Osteoblast (primary cell): ENCODE data around the gene LAMTOR3. TPM values are rescaled to one million over a fixed set of nuclear protein-coding genes. Genes with fewer than 3 reads are reported as not detected.
"Not testable (repeated sequence)": the region's sequence is repeated elsewhere in the genome, so short reads cannot be mapped to it uniquely, and the experiment has no call there.

Experiments used
- DNase-seq: peaks from one replicate; pipeline ENCODE4 v3.0.0; 2011; ENCODE audit warnings: low spot score, mixed read lengths; ENCODE audit not compliant: insufficient read length; ENCODE audit errors: missing footprints
- H2AFZ ChIP-seq: 2 replicates; pipeline ENCODE4 v1.6.0; 2011; ENCODE audit warnings: mild to moderate bottlenecking, low read length
- H3K27ac ChIP-seq: 2 replicates; pipeline ENCODE4 v1.5.1; 2011; ENCODE audit warnings: mild to moderate bottlenecking, low read depth, low read length, moderate library complexity
- H3K27me3 ChIP-seq: 2 replicates; pipeline ENCODE4 v1.6.0; 2012; ENCODE audit warnings: mild to moderate bottlenecking, control low read depth, inconsistent platforms, low read length, moderate library complexity; ENCODE audit not compliant: insufficient read depth
- H3K36me3 ChIP-seq: 2 replicates; pipeline ENCODE4 v1.5.1; 2011; ENCODE audit warnings: mild to moderate bottlenecking, low read length, control low read depth, moderate library complexity; ENCODE audit not compliant: insufficient read depth
- H3K4me1 ChIP-seq: 2 replicates; pipeline ENCODE4 v1.5.1; 2011; ENCODE audit warnings: mild to moderate bottlenecking, low read length, control low read depth, moderate library complexity; ENCODE audit not compliant: insufficient read depth
- H3K4me2 ChIP-seq: 2 replicates; pipeline ENCODE4 v1.6.0; 2011; ENCODE audit warnings: mild to moderate bottlenecking, low read length; ENCODE audit not compliant: insufficient read depth
- H3K4me3 ChIP-seq: fragments of 200-600 bp; sonication (generic); 3 replicates; pipeline ENCODE4 v1.5.1; 2012; ENCODE audit warnings: mild to moderate bottlenecking, low read length, inconsistent platforms; ENCODE audit not compliant: insufficient read depth
- H3K79me2 ChIP-seq: 2 replicates; pipeline ENCODE4 v1.6.0; 2012; ENCODE audit warnings: mild to moderate bottlenecking, low read length, control low read depth, inconsistent platforms; ENCODE audit not compliant: insufficient read depth
- H3K9me3 ChIP-seq: 2 replicates; pipeline ENCODE4 v1.5.1; 2011; ENCODE audit warnings: low read depth, low read length, control low read depth
- H4K20me1 ChIP-seq: 2 replicates; pipeline ENCODE4 v1.6.0; 2012; ENCODE audit warnings: mild to moderate bottlenecking, low read length, control low read depth; ENCODE audit not compliant: insufficient read depth
- total RNA-seq: library from RNA; depleted of rRNA; stranded (reverse); fragments of >200 nt; gene quantifications from 2 replicates; pipeline ENCODE4 v1.2.3, GENCODE V29; 2012
- TF ChIP-seq, protein P1 (sequence below): IDR thresholded peaks from 2 replicates; pipeline ENCODE4 v1.5.1; 2011; ENCODE audit warnings: mild to moderate bottlenecking, low read depth, low read length, moderate library complexity; ENCODE audit errors: extremely low read depth

LAMTOR3 gene
- total RNA-seq, 1 donor, result 42.0 TPM

- Histone ChIP-seq H3K27ac (no peak overlapping the region), H3K36me3 (no peaks in the 10 kb centered on the region), H4K20me1 (no peaks in the 10 kb centered on the region), H3K79me2 (no peaks in the 10 kb centered on the region), H2AFZ (no peak overlapping the region), H3K9me3 (no peaks in the 10 kb centered on the region), H3K4me3 (no peak overlapping the region), H3K4me1 (no peaks in the 10 kb centered on the region), H3K4me2 (no peak overlapping the region), H3K27me3 (no peaks in the 10 kb centered on the region)
- TF ChIP-seq, protein P1, sequence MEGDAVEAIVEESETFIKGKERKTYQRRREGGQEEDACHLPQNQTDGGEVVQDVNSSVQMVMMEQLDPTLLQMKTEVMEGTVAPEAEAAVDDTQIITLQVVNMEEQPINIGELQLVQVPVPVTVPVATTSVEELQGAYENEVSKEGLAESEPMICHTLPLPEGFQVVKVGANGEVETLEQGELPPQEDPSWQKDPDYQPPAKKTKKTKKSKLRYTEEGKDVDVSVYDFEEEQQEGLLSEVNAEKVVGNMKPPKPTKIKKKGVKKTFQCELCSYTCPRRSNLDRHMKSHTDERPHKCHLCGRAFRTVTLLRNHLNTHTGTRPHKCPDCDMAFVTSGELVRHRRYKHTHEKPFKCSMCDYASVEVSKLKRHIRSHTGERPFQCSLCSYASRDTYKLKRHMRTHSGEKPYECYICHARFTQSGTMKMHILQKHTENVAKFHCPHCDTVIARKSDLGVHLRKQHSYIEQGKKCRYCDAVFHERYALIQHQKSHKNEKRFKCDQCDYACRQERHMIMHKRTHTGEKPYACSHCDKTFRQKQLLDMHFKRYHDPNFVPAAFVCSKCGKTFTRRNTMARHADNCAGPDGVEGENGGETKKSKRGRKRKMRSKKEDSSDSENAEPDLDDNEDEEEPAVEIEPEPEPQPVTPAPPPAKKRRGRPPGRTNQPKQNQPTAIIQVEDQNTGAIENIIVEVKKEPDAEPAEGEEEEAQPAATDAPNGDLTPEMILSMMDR, result no peak
- no peak for DNase-seq
These were observed 61.5 kb downstream of the LAMTOR3 start for GRCh38 chr4:99832758-99833157.

DNA sequence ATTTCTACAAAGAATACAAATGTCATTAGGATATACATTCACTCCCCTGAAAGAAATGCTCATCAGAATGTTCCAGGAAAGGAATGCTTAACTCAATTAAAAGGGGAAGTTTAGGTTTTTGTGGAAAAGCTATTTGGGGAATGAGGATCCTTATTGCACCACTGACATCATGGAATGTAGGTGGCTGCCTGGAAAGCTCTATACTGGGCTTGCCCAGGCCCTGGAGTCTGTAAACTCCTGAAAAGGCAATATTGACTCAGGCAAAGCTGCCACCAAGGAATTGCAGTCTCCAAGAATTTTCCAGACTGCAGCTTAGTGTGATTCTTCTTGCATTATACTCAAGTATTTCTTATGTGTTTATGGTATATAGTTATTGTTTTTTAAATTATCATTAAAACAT is 61.9 kb downstream of the LAMTOR3 start:
- no peaks in the 10 kb centered on the region for H3K9me3 ChIP-seq
- H3K27me3 ChIP-seq, result no peaks in the 10 kb centered on the region
- TF ChIP-seq, protein P1, result no peak
- no peak overlapping the region for H2AFZ ChIP-seq
- H3K79me2 ChIP-seq, result no peaks in the 10 kb centered on the region
- no peak overlapping the region for H3K4me2 ChIP-seq
- H3K27ac ChIP-seq, result no peak overlapping the region
- no peak overlapping the region for H3K4me3 ChIP-seq
- no peaks in the 10 kb centered on the region for H4K20me1 ChIP-seq
- H3K4me1 ChIP-seq, result no peaks in the 10 kb centered on the region
- DNase-seq, result no peak
- H3K36me3 ChIP-seq, result no peaks in the 10 kb centered on the region

DNA sequence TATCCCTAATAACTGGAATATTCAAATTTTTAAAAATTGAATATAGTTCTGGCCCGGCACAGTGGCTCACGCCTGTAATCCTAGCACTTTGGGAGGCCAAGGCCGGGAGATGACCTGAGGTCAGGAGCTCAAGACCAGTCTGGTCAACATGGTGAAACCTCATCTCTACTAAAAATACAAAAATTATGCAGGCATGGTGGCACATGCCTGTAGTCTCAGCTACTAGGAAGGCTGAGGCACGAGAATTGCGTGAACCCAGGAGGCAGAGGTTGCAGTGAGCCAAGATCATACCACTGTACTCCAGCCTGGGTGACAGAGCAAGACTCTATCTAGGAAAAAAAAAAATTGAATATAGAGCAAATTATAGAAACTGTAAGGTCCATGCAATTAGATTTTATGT is 64.2 kb downstream of the LAMTOR3 start:
- not testable (repeated sequence) for H3K4me1 ChIP-seq, H3K9me3 ChIP-seq, H3K79me2 ChIP-seq, H3K4me2 ChIP-seq, H3K27me3 ChIP-seq, H4K20me1 ChIP-seq, H3K36me3 ChIP-seq, DNase-seq, H2AFZ ChIP-seq, H3K27ac ChIP-seq, H3K4me3 ChIP-seq

- no peaks in the 10 kb centered on the region for H3K27me3 ChIP-seq
- no peak overlapping the region for H3K4me3 ChIP-seq
- H3K4me2 ChIP-seq, result no peak overlapping the region
- H3K9me3 ChIP-seq, result no peaks in the 10 kb centered on the region
- no peaks in the 10 kb centered on the region for H4K20me1 ChIP-seq
- no peaks in the 10 kb centered on the region for H3K4me1 ChIP-seq
- TF ChIP-seq, protein P1, result no peak
- H3K27ac ChIP-seq, result no peak overlapping the region
- H3K79me2 ChIP-seq, result no peaks in the 10 kb centered on the region
- no peaks in the 10 kb centered on the region for H3K36me3 ChIP-seq
- DNase-seq, result no peak
- no peak overlapping the region for H2AFZ ChIP-seq
These were observed 65.8 kb downstream of the LAMTOR3 start for GRCh38 chr4:99828477-99828876.

Other genes with a start within 250 kb of the LAMTOR3 start
- under 0.01 TPM in 1 of 2 replicates, not detected in the other for gene C4orf54, start 236.6 kb downstream of the LAMTOR3 start, total RNA-seq
- gene DAPP1, start 77.6 kb downstream of the LAMTOR3 start, total RNA-seq, result not detected in 2 replicates
- 39.2 and 41.3 TPM in 2 replicates for gene DNAJB14, start 52.2 kb upstream of the LAMTOR3 start, total RNA-seq
- 94.8 and 97.2 TPM in 2 replicates for gene H2AZ1, start 55.8 kb upstream of the LAMTOR3 start, total RNA-seq